Neural cell (in vitro differentiated cells): Measurements from ENCODE around the gene IFT22. TPM values are rescaled to one million over a fixed set of nuclear protein-coding genes. Genes with fewer than 3 reads are reported as not detected.

Experiments
- H2AFZ ChIP-seq: fragments of 200-600, 300-800 bp; sonication (generic), shearing (Covaris generic); 2 replicates; pipeline ENCODE4 v1.6.0; 2014; ENCODE audit warnings: low read depth, mild to moderate bottlenecking, antibody characterized with exemption, low read length, moderate library complexity
- H3F3A ChIP-seq: fragments of 200-600 bp; shearing (Covaris generic); 2 replicates; pipeline ENCODE4 v1.6.1; 2016; ENCODE audit warnings: mild to moderate bottlenecking, moderate library complexity, mixed read lengths, antibody characterized with exemption, low read length; ENCODE audit not compliant: insufficient read depth, poor library complexity, severe bottlenecking
- H3K27ac ChIP-seq: fragments of 200-600, 300-800 bp; sonication (generic), shearing (Covaris generic); 2 replicates; pipeline ENCODE4 v1.5.1; 2014; ENCODE audit warnings: mild to moderate bottlenecking, low read length, moderate library complexity
- H3K27me3 ChIP-seq: fragments of 300-800, 200-600 bp; sonication (generic), shearing (Covaris generic); 2 replicates; pipeline ENCODE4 v1.6.0; 2014; ENCODE audit warnings: mild to moderate bottlenecking, low read depth, low read length, moderate library complexity; ENCODE audit not compliant: insufficient read depth
- H3K36me3 ChIP-seq: fragments of 300-800, 200-600 bp; sonication (generic), shearing (Covaris generic); 2 replicates; pipeline ENCODE4 v1.5.1; 2014; ENCODE audit warnings: mild to moderate bottlenecking, antibody characterized with exemption, low read length, moderate library complexity; ENCODE audit not compliant: insufficient read depth
- H3K4me2 ChIP-seq: fragments of 300-800, 200-600 bp; sonication (generic), shearing (Covaris generic); 2 replicates; pipeline ENCODE4 v1.6.0; 2014; ENCODE audit warnings: mild to moderate bottlenecking, low read length
- H3K4me3 ChIP-seq: fragments of 300-800, 200-600 bp; sonication (generic), shearing (Covaris generic); 2 replicates; pipeline ENCODE4 v1.5.1; 2014; ENCODE audit warnings: mild to moderate bottlenecking, low read length, moderate library complexity
- H3K79me2 ChIP-seq: fragments of 200-600 bp; shearing (Covaris generic); replicated peaks from 2 replicates; pipeline ENCODE4 v1.6.0; 2014; ENCODE audit warnings: mild to moderate bottlenecking, low read length, moderate library complexity; ENCODE audit not compliant: insufficient read depth
- H3K9ac ChIP-seq: fragments of 300-800, 200-600 bp; sonication (generic), shearing (Covaris generic); 2 replicates; pipeline ENCODE4 v1.6.1; 2016; ENCODE audit warnings: mild to moderate bottlenecking, low read length, mixed read lengths
- H3K9me2 ChIP-seq: fragments of 200-600 bp; shearing (Covaris generic); 2 replicates; pipeline ENCODE4 v1.6.1; 2016; ENCODE audit warnings: mild to moderate bottlenecking, low read length, mixed read lengths; ENCODE audit not compliant: insufficient read depth
- H3K9me3 ChIP-seq: fragments of 200-600, 300-800 bp; sonication (generic), shearing (Covaris generic); 2 replicates; pipeline ENCODE4 v1.6.1; 2016; ENCODE audit warnings: mild to moderate bottlenecking, mixed run types, low read length, moderate library complexity, mixed read lengths
- H4K20me1 ChIP-seq: fragments of 200-600 bp; shearing (Covaris generic); 2 replicates; pipeline ENCODE4 v1.6.1; 2016; ENCODE audit warnings: mild to moderate bottlenecking, mixed run types; ENCODE audit not compliant: insufficient read depth
- EP300 ChIP-seq: fragments of 450-650 bp; conservative IDR thresholded peaks from 2 replicates; pipeline ENCODE4 v1.6.1; 2014; ENCODE audit warnings: antibody characterized with exemption, mild to moderate bottlenecking, moderate library complexity; ENCODE audit not compliant: poor library complexity, severe bottlenecking
- EZH2 ChIP-seq: fragments of 200-600, 300-800 bp; shearing (Covaris generic), sonication (generic); IDR thresholded peaks from 2 replicates; pipeline ENCODE4 v1.6.1; 2014; ENCODE audit warnings: antibody characterized with exemption, low read length, borderline replicate concordance, mild to moderate bottlenecking; ENCODE audit not compliant: insufficient read depth, poor library complexity, severe bottlenecking
- MXI1 ChIP-seq: fragments of 450-650 bp; conservative IDR thresholded peaks from 2 replicates; pipeline ENCODE4 v1.6.1; 2014; ENCODE audit warnings: antibody characterized with exemption, mild to moderate bottlenecking; ENCODE audit not compliant: poor library complexity, severe bottlenecking
- POLR2AphosphoS5 ChIP-seq: IDR thresholded peaks from 2 replicates; pipeline ENCODE4 v1.6.1; 2012
- RAD21 ChIP-seq: fragments of 450-650 bp; conservative IDR thresholded peaks from 2 replicates; pipeline ENCODE4 v1.6.1; 2014; ENCODE audit warnings: antibody characterized with exemption, mild to moderate bottlenecking, moderate library complexity
- SMC3 ChIP-seq: fragments of 450-650 bp; conservative IDR thresholded peaks from 2 replicates; pipeline ENCODE4 v1.6.1; 2014; ENCODE audit warnings: antibody characterized with exemption, mild to moderate bottlenecking, moderate library complexity; ENCODE audit not compliant: poor library complexity
- TAF1 ChIP-seq: IDR thresholded peaks from 2 replicates; pipeline ENCODE4 v1.6.1; 2012; ENCODE audit warnings: low read depth
- polyA plus RNA-seq: library from polyadenylated mRNA; depleted of rRNA; stranded (reverse); fragments of >200 nt; gene quantifications from 2 replicates; pipeline ENCODE4 v1.2.3, GENCODE V29; 2014
- TF ChIP-seq, protein P1 (sequence below): fragments of 450-650 bp; IDR thresholded peaks from 2 replicates; pipeline ENCODE4 v1.5.1; 2014; ENCODE audit warnings: antibody characterized with exemption, mild to moderate bottlenecking, moderate library complexity; ENCODE audit not compliant: poor library complexity, severe bottlenecking
- TF ChIP-seq, protein P2 (sequence below): IDR thresholded peaks from 2 replicates; pipeline ENCODE4 v1.6.1; 2012; ENCODE audit warnings: borderline replicate concordance

Gene IFT22
- polyA plus RNA-seq, 1 donor from 2014 or later = 50.9 TPM

DNA sequence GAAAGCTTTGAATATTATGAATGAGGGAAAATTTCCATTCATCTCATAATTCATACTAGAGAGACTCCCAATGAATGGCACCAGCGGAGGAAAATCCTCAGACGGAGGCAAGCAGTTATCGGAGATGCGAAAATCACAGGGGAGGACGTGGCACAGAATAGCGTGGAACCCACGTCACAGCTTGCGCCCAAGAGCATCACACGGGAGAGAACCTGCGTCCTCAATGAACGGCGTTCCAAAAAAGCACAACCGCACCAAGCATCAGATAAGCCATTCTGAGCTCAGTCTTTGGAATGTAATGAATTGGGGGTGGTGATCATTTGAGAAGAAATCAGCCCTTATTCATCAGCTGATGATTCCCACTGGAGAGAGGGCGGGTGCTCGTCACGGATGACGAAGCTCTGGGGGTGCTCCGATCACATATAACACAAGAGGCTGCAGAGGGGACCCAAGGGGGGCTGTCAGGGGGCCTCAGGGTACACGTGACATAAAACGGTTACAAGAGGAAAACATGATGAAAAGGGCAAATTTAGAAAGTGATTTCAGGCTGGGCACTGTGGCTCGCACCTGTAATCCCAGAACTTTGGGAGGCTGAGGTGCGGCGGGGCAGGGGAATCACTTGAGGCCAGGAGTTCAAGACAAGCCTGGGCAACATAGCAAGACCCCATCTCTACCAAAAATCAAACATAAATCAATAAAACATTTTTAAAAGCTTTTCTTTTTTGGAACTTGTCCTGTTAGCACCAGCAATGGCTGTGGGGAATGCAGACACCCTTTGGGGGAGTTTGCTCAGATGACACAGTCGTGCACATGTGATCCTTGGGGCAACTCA is 42.9 kb downstream of the IFT22 start:
- Histone ChIP-seq H2AFZ (no peak overlapping the region), H3K9me2 (no peaks in the 10 kb centered on the region), H4K20me1 (no peaks in the 10 kb centered on the region), H3K27ac (no peak overlapping the region), H3K9ac (no peak overlapping the region), H3F3A (no peaks in the 10 kb centered on the region), H3K4me3 (no peak overlapping the region), H3K9me3 (no peaks in the 10 kb centered on the region), H3K27me3 (no peaks in the 10 kb centered on the region), H3K4me2 (no peak overlapping the region), H3K36me3 (no peaks in the 10 kb centered on the region), H3K79me2 (no peaks in the 10 kb centered on the region)
- no peak for TF ChIP-seq EP300
- TF ChIP-seq RAD21 = no peak
- TF ChIP-seq, protein P1, sequence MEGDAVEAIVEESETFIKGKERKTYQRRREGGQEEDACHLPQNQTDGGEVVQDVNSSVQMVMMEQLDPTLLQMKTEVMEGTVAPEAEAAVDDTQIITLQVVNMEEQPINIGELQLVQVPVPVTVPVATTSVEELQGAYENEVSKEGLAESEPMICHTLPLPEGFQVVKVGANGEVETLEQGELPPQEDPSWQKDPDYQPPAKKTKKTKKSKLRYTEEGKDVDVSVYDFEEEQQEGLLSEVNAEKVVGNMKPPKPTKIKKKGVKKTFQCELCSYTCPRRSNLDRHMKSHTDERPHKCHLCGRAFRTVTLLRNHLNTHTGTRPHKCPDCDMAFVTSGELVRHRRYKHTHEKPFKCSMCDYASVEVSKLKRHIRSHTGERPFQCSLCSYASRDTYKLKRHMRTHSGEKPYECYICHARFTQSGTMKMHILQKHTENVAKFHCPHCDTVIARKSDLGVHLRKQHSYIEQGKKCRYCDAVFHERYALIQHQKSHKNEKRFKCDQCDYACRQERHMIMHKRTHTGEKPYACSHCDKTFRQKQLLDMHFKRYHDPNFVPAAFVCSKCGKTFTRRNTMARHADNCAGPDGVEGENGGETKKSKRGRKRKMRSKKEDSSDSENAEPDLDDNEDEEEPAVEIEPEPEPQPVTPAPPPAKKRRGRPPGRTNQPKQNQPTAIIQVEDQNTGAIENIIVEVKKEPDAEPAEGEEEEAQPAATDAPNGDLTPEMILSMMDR = no peak
- TF ChIP-seq EZH2 = no peak
- TF ChIP-seq, protein P2, sequence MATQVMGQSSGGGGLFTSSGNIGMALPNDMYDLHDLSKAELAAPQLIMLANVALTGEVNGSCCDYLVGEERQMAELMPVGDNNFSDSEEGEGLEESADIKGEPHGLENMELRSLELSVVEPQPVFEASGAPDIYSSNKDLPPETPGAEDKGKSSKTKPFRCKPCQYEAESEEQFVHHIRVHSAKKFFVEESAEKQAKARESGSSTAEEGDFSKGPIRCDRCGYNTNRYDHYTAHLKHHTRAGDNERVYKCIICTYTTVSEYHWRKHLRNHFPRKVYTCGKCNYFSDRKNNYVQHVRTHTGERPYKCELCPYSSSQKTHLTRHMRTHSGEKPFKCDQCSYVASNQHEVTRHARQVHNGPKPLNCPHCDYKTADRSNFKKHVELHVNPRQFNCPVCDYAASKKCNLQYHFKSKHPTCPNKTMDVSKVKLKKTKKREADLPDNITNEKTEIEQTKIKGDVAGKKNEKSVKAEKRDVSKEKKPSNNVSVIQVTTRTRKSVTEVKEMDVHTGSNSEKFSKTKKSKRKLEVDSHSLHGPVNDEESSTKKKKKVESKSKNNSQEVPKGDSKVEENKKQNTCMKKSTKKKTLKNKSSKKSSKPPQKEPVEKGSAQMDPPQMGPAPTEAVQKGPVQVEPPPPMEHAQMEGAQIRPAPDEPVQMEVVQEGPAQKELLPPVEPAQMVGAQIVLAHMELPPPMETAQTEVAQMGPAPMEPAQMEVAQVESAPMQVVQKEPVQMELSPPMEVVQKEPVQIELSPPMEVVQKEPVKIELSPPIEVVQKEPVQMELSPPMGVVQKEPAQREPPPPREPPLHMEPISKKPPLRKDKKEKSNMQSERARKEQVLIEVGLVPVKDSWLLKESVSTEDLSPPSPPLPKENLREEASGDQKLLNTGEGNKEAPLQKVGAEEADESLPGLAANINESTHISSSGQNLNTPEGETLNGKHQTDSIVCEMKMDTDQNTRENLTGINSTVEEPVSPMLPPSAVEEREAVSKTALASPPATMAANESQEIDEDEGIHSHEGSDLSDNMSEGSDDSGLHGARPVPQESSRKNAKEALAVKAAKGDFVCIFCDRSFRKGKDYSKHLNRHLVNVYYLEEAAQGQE = no peak
- no peak for TF ChIP-seq SMC3
- no peak for TF ChIP-seq POLR2AphosphoS5
- TF ChIP-seq MXI1 = no peak
- no peak for TF ChIP-seq TAF1

DNA sequence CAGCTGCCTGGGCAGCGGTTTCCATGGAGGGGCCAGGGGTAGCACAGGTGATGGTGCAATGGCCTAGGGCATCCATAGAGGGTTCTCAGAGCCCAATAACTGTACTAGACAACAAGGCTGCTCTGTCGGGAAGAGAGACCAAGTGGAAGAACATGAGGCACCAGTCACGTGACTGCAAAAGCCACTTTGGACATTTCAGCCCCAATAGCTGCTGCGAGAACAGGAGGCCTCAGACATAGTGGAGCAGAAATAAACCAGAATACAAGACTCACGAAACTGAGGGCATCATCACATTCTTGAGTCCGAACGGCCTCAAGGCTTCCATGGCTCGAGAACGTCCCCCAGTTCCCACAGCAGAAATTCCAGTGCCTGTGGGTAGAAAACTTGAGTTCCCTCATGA is 44.5 kb downstream of the IFT22 start:
- H2AFZ ChIP-seq = no peak overlapping the region

More for the DNA sequence above, 44.5 kb downstream of the IFT22 start:
- Histone ChIP-seq H3K9me2 (no peaks in the 10 kb centered on the region), H3K27ac (no peak overlapping the region), H3K79me2 (no peaks in the 10 kb centered on the region), H4K20me1 (no peaks in the 10 kb centered on the region), H3F3A (no peaks in the 10 kb centered on the region), H3K36me3 (no peaks in the 10 kb centered on the region), H3K4me2 (no peak overlapping the region), H3K27me3 (no peaks in the 10 kb centered on the region), H3K4me3 (no peak overlapping the region), H3K9me3 (no peaks in the 10 kb centered on the region), H3K9ac (no peak overlapping the region)
- TF ChIP-seq POLR2AphosphoS5 = no peak
- TF ChIP-seq TAF1 = no peak
- TF ChIP-seq RAD21 = no peak
- TF ChIP-seq, protein P2 = no peak
- TF ChIP-seq EZH2 = no peak
